Measurements from ENCODE around the gene ZFAND3. TPM values are rescaled to one million over a fixed set of nuclear protein-coding genes. Genes with fewer than 3 reads are reported as not detected.

Gene ZFAND3
- total RNA-seq, 2 experiments from 2014 or later = 34.4 to 37.0 TPM

GRCh38 chr6:37936150-37936549 lies 116.6 kb downstream of the ZFAND3 start:
- no peaks in the 10 kb centered on the region for H3K4me1 ChIP-seq (ENCODE audit: insufficient read depth, low read length)
- Mint-ChIP-seq H3K9me3 (no peaks in the 10 kb centered on the region), H3K36me3 (ENCODE audit: low read depth) (peaks cover 15% of the 10 kb centered on the region), H3K27me3 (no peaks in the 10 kb centered on the region), H3K27ac (peak overlapping the region; percentile 43), H3K4me3 (no peak overlapping the region), H3K4me1 (ENCODE audit: low read depth) (peaks cover 56% of the 10 kb centered on the region)
- no peak overlapping the region for H3K4me3 ChIP-seq (ENCODE audit: low read length)
- H3K9me3 ChIP-seq (ENCODE audit: control insufficient read depth in 1 of 2, insufficient read depth in 1 of 2, low read length in 2 of 2) = no peaks in the 10 kb centered on the region
- TF ChIP-seq CTCF (IDR thresholded peaks at IDR 0.05) = no peak
- ChIA-PET POLR2A (interaction anchor here (1.3 kb wide), 1 partner anchor 13 kb away, joined by 3 read pairs; no protein-coding TSS in a partner anchor), CTCF (no interaction called here)
- no peak for DNase-seq
- no peak for ATAC-seq (ENCODE audit: poor library complexity)
- H3K36me3 ChIP-seq (ENCODE audit: insufficient read depth, low read length) = peaks cover 2% of the 10 kb centered on the region
- H3K27ac ChIP-seq (ENCODE audit: low read depth in 1 of 2, low read length in 2 of 2) = no peak overlapping the region
- no peaks in the 10 kb centered on the region for H3K27me3 ChIP-seq (ENCODE audit: control insufficient read depth in 1 of 2, insufficient read depth in 2 of 2, low read length in 2 of 2)
- intact Hi-C loops (cut with DNase I, micrococcal nuclease) = no loop called here

- no peaks in the 10 kb centered on the region for H3K4me1 ChIP-seq (ENCODE audit: insufficient read depth, low read length)
- ATAC-seq (ENCODE audit: poor library complexity) (no peak), DNase-seq (peak in 1 of 14 experiments; percentile 3)
- no peak overlapping the region for H3K4me3 ChIP-seq (ENCODE audit: low read length)
- Mint-ChIP-seq H3K27me3 (no peaks in the 10 kb centered on the region), H3K36me3 (ENCODE audit: low read depth) (peaks cover 15% of the 10 kb centered on the region), H3K4me3 (peak overlapping the region; percentile 5), H3K27ac (peak overlapping the region; percentile 43), H3K4me1 (ENCODE audit: low read depth) (peaks cover 56% of the 10 kb centered on the region), H3K9me3 (no peaks in the 10 kb centered on the region)
- intact Hi-C loops (cut with DNase I, micrococcal nuclease) = no loop called here
- ChIA-PET CTCF (no interaction called here), POLR2A (interaction anchor here (0.8 to 1.4 kb wide), 3 partner anchors 13 to 118 kb away, joined by 3 to 7 read pairs (median 3); partner anchors contain the start of gene ZFAND3)
- H3K9me3 ChIP-seq (ENCODE audit: control insufficient read depth in 1 of 2, insufficient read depth in 1 of 2, low read length in 2 of 2) = no peaks in the 10 kb centered on the region
- no peak overlapping the region for H3K27ac ChIP-seq (ENCODE audit: low read depth in 1 of 2, low read length in 2 of 2)
- H3K36me3 ChIP-seq (ENCODE audit: insufficient read depth, low read length) = peaks cover 2% of the 10 kb centered on the region
- H3K27me3 ChIP-seq (ENCODE audit: control insufficient read depth in 1 of 2, insufficient read depth in 2 of 2, low read length in 2 of 2) = no peaks in the 10 kb centered on the region
- TF ChIP-seq CTCF (IDR thresholded peaks at IDR 0.05) = no peak
Observed at GRCh38 chr6:37936906-37937305, 117.4 kb downstream of the ZFAND3 start.

GRCh38 chr6:37938909-37939308 lies 119.4 kb downstream of the ZFAND3 start:
- intact Hi-C loops (cut with DNase I, micrococcal nuclease) = no loop called here
- Histone ChIP-seq H3K36me3 (ENCODE audit: insufficient read depth, low read length) (peaks cover 2% of the 10 kb centered on the region), H3K4me1 (ENCODE audit: insufficient read depth, low read length) (no peaks in the 10 kb centered on the region), H3K27me3 (ENCODE audit: control insufficient read depth in 1 of 2, insufficient read depth in 2 of 2, low read length in 2 of 2) (no peaks in the 10 kb centered on the region), H3K4me3 (ENCODE audit: low read length) (no peak overlapping the region), H3K9me3 (ENCODE audit: control insufficient read depth in 1 of 2, insufficient read depth in 1 of 2, low read length in 2 of 2) (no peaks in the 10 kb centered on the region), H3K27ac (ENCODE audit: low read depth in 1 of 2, low read length in 2 of 2) (no peak overlapping the region)
- Mint-ChIP-seq H3K4me3 (no peak overlapping the region), H3K4me1 (ENCODE audit: low read depth) (peaks cover 61% of the 10 kb centered on the region), H3K36me3 (ENCODE audit: low read depth) (peaks cover 5% of the 10 kb centered on the region), H3K27ac (no peak overlapping the region), H3K9me3 (no peaks in the 10 kb centered on the region), H3K27me3 (no peaks in the 10 kb centered on the region)
- no peak for ATAC-seq (ENCODE audit: poor library complexity)
- ChIA-PET POLR2A (interaction anchor here (1.3 kb wide), 1 partner anchor 16 kb away, joined by 4 read pairs; no protein-coding TSS in a partner anchor), CTCF (no interaction called here)
- no peak for TF ChIP-seq CTCF (IDR thresholded peaks at IDR 0.05)
- DNase-seq = no peak
